Immature natural killer cell (primary cell): ENCODE measurements around the gene THSD8. TPM values are rescaled to one million over a fixed set of nuclear protein-coding genes. Genes with fewer than 3 reads are reported as not detected.
"Not testable (repeated sequence)": the region's sequence is repeated elsewhere in the genome, so short reads cannot be mapped to it uniquely, and the experiment has no call there.

ENCODE experiments used
- DNase-seq, 3 donors: peaks; one replicate each; pipeline ENCODE4 v3.0.0; 2022; ENCODE audit warnings: mixed read lengths in 1 of 3
- H3K27ac Mint-ChIP-seq, 6 donors: one replicate each; pipeline ENCODE4 v1.8.0; 2020; ENCODE audit warnings: mixed read lengths in 6 of 6, mild to moderate bottlenecking in 5 of 6, inconsistent platforms in 4 of 6, moderate library complexity in 3 of 6
- H3K27me3 Mint-ChIP-seq, 3 donors: one replicate each; pipeline ENCODE4 v1.8.0; 2020 to 2021; ENCODE audit warnings: low read depth in 3 of 3, mild to moderate bottlenecking in 3 of 3, mixed read lengths in 3 of 3, moderate library complexity in 3 of 3, inconsistent platforms in 1 of 3
- H3K36me3 Mint-ChIP-seq, 3 donors: one replicate each; pipeline ENCODE4 v1.8.0; 2020; ENCODE audit warnings: mixed read lengths in 3 of 3, inconsistent platforms in 2 of 3, mild to moderate bottlenecking in 2 of 3
- H3K4me1 Mint-ChIP-seq, 2 donors: one replicate each; pipeline ENCODE4 v1.8.0; 2020; ENCODE audit warnings: inconsistent platforms in 2 of 2, mild to moderate bottlenecking in 2 of 2, mixed read lengths in 2 of 2, moderate library complexity in 1 of 2
- H3K4me3 Mint-ChIP-seq, 5 donors: one replicate each; pipeline ENCODE4 v1.8.0; 2020; ENCODE audit warnings: mild to moderate bottlenecking in 5 of 5, mixed read lengths in 5 of 5, inconsistent platforms in 3 of 5, moderate library complexity in 3 of 5
- H3K9me3 Mint-ChIP-seq, 6 donors: one replicate each; pipeline ENCODE4 v1.8.0; 2020; ENCODE audit warnings: mild to moderate bottlenecking in 6 of 6, mixed read lengths in 6 of 6, inconsistent platforms in 4 of 6, moderate library complexity in 3 of 6
- polyA plus RNA-seq, 3 donors: library from polyadenylated mRNA; unstranded; fragments of 300-500 nt; fragmentation: Illumina TruSeq; gene quantifications; one replicate each; pipeline ENCODE4 v1.2.3, GENCODE V29; 2021

THSD8 gene
- polyA plus RNA-seq, 3 donors from 2014 or later = 3.0 to 11.0 (median 4.5) TPM

DNA sequence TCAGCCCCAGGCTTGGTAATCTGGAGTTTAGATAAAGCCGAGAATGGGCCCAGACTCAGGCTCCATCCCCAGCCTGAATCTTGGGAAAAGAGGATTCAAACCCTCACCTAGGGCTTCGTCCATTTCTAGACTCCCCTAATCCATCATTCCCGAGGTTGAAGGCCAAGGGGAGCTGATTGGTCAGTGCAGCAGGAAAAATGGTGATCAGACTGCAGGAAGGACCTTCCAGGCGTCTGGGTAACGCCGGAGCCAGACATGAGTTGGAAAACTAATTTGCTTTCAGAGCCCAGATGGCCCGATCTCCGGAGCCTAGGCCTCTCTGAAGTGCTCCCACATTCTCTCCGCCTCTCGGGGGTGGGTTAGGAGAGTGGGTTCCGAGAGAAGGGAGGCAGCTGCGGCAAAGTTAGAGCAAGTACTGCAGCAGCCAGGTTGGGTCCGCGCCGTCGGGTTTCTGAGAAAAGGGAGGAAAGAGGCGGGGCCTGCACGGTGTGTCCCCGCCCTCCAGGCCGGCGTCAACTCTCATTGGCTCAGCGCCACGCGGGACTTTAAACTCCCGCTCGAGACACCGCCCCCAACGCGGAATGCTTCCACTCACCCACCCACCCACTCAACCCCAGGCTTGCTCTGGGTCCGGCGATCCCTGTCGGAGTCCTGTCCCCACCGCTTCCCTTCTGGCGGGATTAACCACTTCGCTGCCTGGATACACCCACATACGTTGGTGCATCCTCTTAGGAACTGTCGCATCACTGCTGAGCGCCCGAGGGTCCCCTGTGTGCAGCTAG is 33.3 kb downstream of the THSD8 start:
- peaks cover 0 to 4% (median 0%) of the 10 kb centered on the region in 6 donors for H3K9me3 Mint-ChIP-seq
- H3K36me3 Mint-ChIP-seq = no peaks in the 10 kb centered on the region
- peaks cover 36 to 65% (median 41%) of the 10 kb centered on the region in 3 donors for H3K27me3 Mint-ChIP-seq
- peaks cover 43% of the 10 kb centered on the region in 2 donors for H3K4me1 Mint-ChIP-seq
- DNase-seq = no peak
- H3K4me3 Mint-ChIP-seq = peak overlapping the region; percentile 59 to 70 (median 64)
- H3K27ac Mint-ChIP-seq = no peak overlapping the region

DNA sequence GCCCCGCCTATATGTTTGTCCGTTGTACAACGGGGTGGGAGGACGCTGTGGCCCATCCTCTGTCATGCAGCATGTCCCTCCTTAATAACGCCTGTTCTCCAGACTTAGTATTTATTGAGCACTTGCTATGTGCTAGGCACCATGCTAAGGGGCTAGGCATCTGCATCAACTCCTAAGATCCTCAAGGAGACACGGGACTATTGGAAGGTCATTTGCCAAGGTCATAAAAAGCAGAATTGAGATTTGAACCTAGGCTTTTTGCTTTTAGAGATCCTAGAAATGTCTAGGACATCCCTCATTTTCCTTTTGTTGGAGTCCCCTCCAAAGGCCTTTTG is 34.6 kb downstream of the THSD8 start:
- Mint-ChIP-seq H3K27me3 (peaks cover 38 to 61% (median 44%) of the 10 kb centered on the region in 3 donors), H3K9me3 (peaks cover 0 to 4% (median 0%) of the 10 kb centered on the region in 6 donors), H3K4me1 (peaks cover 55 to 56% of the 10 kb centered on the region in 2 donors)

DNA sequence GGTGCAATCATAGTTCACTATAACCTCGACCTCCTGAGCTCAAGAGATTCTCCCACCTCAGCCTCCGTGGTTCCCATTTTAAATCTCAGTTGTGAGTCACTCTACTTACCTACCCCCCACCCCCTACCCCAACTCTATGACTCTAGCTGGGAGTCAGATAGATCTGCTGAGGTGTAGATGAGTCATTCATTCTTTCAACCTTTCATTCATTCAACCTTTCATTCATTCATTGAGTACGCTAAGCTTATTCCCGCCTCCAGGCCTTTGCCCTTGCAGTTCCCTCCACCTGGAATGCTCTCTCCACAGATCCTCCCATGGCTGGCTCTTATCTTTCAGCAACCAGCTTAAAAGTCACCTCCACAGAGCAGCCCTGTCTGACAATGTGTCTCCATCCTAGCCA is 35.4 kb downstream of the THSD8 start:
- Mint-ChIP-seq H3K4me3 (peak overlapping the region in 4 of 5 donors; percentile 6 to 50 (median 19)), H3K9me3 (peaks cover 0 to 2% (median 0%) of the 10 kb centered on the region in 6 donors), H3K36me3 (peaks cover 0 to 5% (median 0%) of the 10 kb centered on the region in 3 donors), H3K4me1 (peaks cover 49 to 51% of the 10 kb centered on the region in 2 donors), H3K27me3 (peaks cover 37 to 59% (median 42%) of the 10 kb centered on the region in 3 donors), H3K27ac (no peak overlapping the region)
- DNase-seq = no peak

More for the DNA sequence above, 34.6 kb downstream of the THSD8 start:
- Mint-ChIP-seq H3K27ac (no peak overlapping the region), H3K4me3 (peak overlapping the region in 2 of 5 donors; percentile 6 to 58), H3K36me3 (peaks cover 0 to 3% (median 0%) of the 10 kb centered on the region in 3 donors)
- no peak for DNase-seq

DNA sequence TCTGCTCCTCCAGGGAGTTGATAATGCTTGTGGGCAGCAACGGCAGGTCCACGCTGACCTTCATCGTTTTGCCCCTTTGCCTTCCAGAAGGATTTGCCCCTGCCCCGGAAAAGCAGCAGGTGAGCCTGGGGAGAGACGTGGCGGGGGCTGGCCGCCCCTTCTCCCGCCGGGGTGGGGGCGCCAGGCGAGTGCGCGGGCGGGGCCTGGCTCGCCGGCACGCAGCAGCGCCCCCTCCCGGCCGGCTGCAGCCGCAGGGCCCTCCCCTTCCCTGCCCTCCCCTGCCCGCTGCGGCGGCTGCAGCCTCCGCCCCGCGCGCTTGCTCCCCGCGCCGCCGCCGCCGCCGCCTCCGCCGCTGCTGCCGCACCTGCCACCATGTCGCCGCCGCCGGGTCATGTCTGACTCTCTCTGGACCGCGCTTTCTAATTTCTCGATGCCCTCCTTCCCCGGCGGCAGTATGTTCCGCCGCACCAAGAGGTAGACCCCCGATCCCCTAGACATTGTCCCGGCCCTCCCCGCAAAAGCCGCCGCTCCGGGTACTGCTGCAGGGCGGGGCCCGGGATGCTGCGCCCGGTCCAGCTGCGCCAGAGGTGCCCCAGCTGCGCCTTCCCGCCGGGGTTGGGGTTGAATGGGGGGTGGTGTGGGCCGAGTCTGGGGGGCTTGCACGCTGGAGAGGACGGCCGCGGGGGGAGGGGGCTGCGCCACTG is 36.5 kb downstream of the THSD8 start, which contains the start of gene MAST1:
MAST1 (plus strand) TSS at position 334 of the 704 bp plus-strand sequence; CDS start at position 392, 58 bp downstream.
- peaks cover 35 to 54% (median 36%) of the 10 kb centered on the region in 3 donors for H3K27me3 Mint-ChIP-seq
- H3K27ac Mint-ChIP-seq = no peak within 1 kb of the TSS
- H3K36me3 Mint-ChIP-seq = peaks cover 0 to 5% (median 0%) of the 10 kb centered on the region in 3 donors
- peak; percentile 38 to 58 (median 51) for DNase-seq
- peaks cover 40 to 41% of the 10 kb centered on the region in 2 donors for H3K4me1 Mint-ChIP-seq
- H3K4me3 Mint-ChIP-seq = peak within 1 kb of the TSS; percentile 41 to 77 (median 61)
- H3K9me3 Mint-ChIP-seq = peaks cover 0 to 2% (median 0%) of the 10 kb centered on the region in 6 donors

DNA sequence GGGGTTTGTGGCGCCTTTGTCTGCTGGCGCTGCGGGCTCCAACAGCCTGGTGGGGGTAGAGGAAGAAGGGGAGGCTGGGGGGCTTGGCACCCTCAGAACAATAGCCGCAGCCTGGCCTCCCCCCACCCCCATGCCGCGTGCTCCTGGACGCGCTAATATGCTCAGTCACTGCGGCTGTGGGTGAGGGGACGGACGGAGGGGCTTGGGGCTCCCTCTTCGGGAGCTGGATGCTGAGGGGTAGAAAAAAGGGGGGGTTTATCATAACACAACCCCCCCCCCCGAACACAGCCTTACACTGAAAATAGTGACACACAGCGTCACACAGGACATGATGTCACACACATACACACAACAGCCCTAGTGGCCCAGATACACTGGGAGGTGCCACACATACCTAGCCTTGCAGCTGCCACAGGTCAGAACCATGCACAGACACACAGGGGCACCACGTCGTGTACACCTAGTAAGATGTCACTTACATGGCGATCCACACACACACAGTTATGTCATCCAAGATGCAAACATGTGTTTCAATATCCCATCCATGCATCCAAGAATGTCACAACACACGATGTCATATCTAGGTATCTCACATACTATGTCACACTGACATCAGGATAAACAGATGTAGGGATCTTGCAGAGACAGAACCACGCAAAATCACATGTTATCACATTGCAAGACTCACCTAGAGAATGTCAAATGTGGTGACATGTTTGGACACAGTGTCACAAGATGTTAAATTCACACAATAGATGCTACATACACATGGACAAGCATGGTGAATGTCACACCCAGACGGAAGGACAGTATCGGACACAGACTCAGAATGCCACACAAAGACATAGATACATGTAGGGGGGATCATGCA is 37.3 kb downstream of the THSD8 start:
- H3K9me3 Mint-ChIP-seq = peaks cover 0 to 2% (median 0%) of the 10 kb centered on the region in 6 donors
- peaks cover 39% of the 10 kb centered on the region in 2 donors for H3K4me1 Mint-ChIP-seq
- no peak overlapping the region for H3K27ac Mint-ChIP-seq
- peak overlapping the region; percentile 41 to 77 (median 61) for H3K4me3 Mint-ChIP-seq
- H3K27me3 Mint-ChIP-seq = peaks cover 34 to 53% (median 35%) of the 10 kb centered on the region in 3 donors
- no peak for DNase-seq
- H3K36me3 Mint-ChIP-seq = peaks cover 0 to 5% (median 0%) of the 10 kb centered on the region in 3 donors

DNA sequence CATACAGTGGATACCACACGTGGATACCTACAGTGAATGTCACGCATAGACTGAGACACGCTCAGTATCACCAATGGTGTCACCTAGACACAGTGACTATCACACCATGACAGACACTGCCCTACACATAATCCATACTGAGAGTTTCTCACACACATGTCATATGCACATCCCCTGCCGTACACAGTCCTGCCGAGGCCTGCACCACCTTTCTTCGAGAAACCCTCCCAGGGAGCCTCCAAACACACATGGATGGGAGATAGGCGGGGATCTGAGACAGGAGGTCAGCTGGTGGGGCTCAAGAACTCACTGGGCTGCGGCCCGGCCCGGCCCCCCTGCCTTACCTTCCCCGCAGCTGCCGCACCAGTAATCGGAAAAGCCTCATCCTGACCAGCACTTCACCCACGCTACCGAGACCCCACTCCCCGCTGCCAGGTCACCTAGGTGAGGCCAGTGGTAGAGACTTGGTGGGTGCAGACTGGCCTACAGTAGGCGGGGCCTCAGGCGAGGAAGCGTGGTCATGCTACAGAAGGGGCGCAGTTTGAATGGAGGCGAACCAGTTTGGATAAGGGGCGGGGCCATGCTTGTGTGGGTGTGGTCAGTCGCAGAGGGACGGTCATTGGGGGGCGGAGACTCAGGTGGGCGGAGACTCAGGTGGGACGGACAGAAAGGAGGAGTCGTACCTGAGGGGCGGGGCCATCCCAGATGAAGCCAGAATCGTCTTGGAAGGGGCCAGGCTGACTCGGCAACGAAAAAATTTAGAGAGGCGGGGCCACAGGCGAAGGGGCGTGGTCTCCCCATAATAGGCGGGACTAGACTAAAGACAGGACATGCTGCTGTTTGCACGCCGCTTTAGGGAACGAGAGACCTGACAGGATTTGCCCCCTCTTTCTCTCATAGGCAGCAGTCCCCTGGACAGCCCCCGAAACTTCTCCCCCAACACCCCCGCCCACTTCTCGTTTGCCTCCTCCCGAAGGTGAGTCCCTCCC is 38.5 kb downstream of the THSD8 start:
- H3K4me3 Mint-ChIP-seq = peak overlapping the region in 4 of 5 donors; percentile 10 to 60 (median 28)

DNA sequence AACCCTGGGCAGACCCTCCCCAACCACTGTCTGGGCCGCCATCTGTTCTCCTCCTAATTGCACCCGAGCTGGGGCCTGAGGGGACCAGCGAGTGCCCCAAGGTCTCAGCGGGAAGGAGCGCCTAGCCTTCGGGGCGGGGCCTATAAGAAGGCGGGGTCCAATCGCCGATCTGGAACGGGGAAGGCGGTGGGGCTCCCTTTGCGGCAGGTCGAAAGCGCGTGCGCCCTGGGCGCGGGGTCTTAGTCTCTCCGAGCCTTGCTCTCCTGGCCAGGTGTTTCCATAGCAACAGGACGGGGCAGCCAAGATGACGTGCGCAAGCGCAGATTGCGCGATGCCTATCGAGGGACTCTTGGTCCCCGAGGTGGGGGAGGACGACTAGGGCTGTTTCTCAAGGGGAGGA is 39.2 kb downstream of the THSD8 start:
- Mint-ChIP-seq H3K9me3 (peaks cover 0 to 4% (median 0%) of the 10 kb centered on the region in 6 donors), H3K4me3 (peak overlapping the region; percentile 15 to 60 (median 37)), H3K4me1 (peaks cover 32 to 34% of the 10 kb centered on the region in 2 donors), H3K27ac (peak overlapping the region in 1 of 6 donors; percentile 49), H3K36me3 (peaks cover 0 to 5% (median 0%) of the 10 kb centered on the region in 3 donors), H3K27me3 (peaks cover 21 to 45% (median 26%) of the 10 kb centered on the region in 3 donors)
- no peak for DNase-seq

More for the DNA sequence above, 38.5 kb downstream of the THSD8 start:
- H3K4me1 Mint-ChIP-seq = peaks cover 32 to 34% of the 10 kb centered on the region in 2 donors
- H3K36me3 Mint-ChIP-seq = peaks cover 0 to 5% (median 0%) of the 10 kb centered on the region in 3 donors
- peaks cover 0 to 4% (median 0%) of the 10 kb centered on the region in 6 donors for H3K9me3 Mint-ChIP-seq
- peaks cover 26 to 45% (median 27%) of the 10 kb centered on the region in 3 donors for H3K27me3 Mint-ChIP-seq
- peak overlapping the region in 1 of 6 donors; percentile 76 for H3K27ac Mint-ChIP-seq
- DNase-seq = peak in 2 of 3 donors; percentile 27 to 39

DNA sequence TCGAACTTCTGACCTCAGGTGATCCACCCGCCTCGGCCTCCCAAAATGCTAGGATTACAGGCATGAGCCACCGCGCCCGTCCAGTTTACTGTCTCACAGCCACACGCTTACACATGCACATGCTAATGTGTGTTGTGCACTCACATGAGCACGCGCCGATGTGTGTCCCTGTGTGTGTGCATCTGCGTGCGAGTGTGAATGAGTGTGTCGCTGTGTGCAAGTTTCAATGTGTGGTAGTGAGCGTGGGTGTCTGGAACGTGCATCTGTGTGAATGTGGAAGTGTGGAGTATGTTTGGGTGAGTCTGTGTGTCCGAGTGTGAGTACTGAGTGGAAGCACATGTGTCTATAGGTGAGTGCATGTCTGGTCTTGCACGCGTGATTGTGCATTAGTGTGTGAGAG is 40.6 kb downstream of the THSD8 start:
- peaks cover 0 to 4% (median 0%) of the 10 kb centered on the region in 6 donors for H3K9me3 Mint-ChIP-seq
- peaks cover 15 to 35% (median 19%) of the 10 kb centered on the region in 3 donors for H3K27me3 Mint-ChIP-seq
- DNase-seq = no peak
- H3K36me3 Mint-ChIP-seq = peaks cover 0 to 5% (median 0%) of the 10 kb centered on the region in 3 donors
- no peak overlapping the region for H3K4me3 Mint-ChIP-seq
- H3K27ac Mint-ChIP-seq = peak overlapping the region in 1 of 6 donors; percentile 55
- H3K4me1 Mint-ChIP-seq = peaks cover 31 to 33% of the 10 kb centered on the region in 2 donors

DNA sequence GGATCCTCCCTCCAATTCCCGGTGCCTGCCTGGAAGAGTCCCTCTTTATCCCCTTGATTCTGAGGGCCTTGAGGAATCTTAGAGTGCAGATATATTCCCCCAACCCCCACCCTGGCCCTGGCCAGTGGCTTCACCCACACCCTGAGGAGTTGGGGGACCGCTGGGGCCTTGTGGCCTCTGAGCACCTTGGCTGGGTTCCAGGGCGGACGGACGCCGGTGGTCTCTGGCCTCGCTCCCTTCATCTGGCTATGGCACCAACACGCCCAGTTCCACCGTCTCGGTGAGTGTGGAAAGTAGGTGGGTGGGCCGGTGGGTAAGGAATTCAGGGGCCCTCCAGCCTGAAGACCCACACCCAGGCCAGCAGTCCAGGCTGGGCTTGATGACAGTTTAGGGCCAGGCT is 41.5 kb downstream of the THSD8 start:
- Mint-ChIP-seq H3K36me3 (peaks cover 0 to 5% (median 0%) of the 10 kb centered on the region in 3 donors), H3K4me1 (peaks cover 26 to 38% of the 10 kb centered on the region in 2 donors), H3K9me3 (peaks cover 0 to 4% (median 0%) of the 10 kb centered on the region in 6 donors), H3K27ac (no peak overlapping the region), H3K4me3 (no peak overlapping the region), H3K27me3 (peaks cover 14 to 30% (median 15%) of the 10 kb centered on the region in 3 donors)
- DNase-seq = no peak

DNA sequence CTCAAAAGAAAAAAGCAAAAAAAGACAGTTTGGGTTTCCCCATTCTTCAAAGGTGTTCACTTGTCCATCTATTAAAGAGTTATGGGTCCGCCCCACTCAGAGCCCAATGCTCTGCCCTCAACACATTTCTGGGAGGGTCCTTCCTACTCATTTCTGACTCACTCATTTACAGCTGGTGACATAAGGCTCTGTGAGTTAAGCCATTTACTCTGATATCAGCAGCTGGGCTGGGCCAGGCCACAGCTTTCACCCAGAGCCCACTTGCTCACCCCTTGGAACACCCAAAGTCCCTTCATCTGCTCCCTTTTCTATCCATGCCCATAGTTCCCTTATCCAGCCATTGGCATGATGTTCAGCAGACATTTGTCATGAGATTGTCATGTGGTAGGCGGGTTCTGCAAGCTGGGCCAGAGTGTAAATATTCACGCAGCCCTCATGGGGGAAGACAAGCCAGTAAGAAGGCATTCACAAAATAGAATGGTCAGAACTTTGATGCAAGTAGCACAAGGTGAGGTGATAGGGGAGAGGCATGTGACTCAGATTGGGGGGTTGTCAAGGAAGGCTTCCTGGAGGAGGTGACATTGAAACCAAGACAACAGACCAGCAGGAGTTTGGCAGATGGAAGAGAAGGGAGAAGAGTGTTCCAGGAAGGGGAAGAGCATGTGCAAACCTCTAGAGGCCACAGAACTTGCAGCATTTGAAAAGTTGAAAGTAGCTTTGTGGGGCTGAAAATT is 42.3 kb downstream of the THSD8 start:
- Mint-ChIP-seq H3K4me3 (no peak overlapping the region), H3K9me3 (peaks cover 0 to 4% (median 0%) of the 10 kb centered on the region in 6 donors), H3K27ac (no peak overlapping the region), H3K27me3 (peaks cover 14 to 27% (median 14%) of the 10 kb centered on the region in 3 donors), H3K36me3 (peaks cover 0 to 5% (median 0%) of the 10 kb centered on the region in 3 donors), H3K4me1 (peaks cover 24 to 32% of the 10 kb centered on the region in 2 donors)
- no peak for DNase-seq

DNA sequence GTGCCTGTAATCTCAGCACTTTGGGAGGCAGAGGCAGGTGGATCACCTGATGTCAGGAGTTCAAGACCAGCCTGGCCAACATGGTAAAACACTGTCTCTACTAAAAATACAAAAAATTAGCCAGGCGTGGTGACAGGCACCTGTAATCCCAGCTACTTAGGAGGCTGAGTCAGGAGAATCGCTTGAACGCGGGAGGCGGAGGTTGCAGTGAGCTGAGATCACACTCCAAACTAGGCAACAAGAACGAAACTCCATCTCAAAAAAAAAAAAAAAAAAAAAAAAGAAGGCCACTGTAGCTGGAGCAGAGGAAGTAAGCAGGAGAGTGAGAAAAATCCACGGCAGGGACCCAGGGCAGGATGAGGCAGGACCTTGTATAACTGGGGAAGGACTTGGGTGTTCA is 44.7 kb downstream of the THSD8 start:
- not testable (repeated sequence) for H3K9me3 Mint-ChIP-seq, H3K27ac Mint-ChIP-seq, H3K4me1 Mint-ChIP-seq, DNase-seq, H3K36me3 Mint-ChIP-seq
- Mint-ChIP-seq H3K4me3 (peak overlapping the region in 1 of 5 donors; percentile 31), H3K27me3 (peaks cover 8 to 11% (median 11%) of the 10 kb centered on the region in 3 donors)
